A549 (cell line): ENCODE data around the gene OTOP3. TPM values are rescaled to one million over a fixed set of nuclear protein-coding genes. Genes with fewer than 3 reads are reported as not detected.

ENCODE experiments used
- ATAC-seq, 2 experiments: fragments of 200-7000 bp in 1 of 2; fragments of >200 bp in 1 of 2; cut with Nextera tagmentation in 1 of 2; cut with Tn5 transposase in 1 of 2; 3 replicates each; pipeline versions ENCODE4 v1.8.0 to v1.9.1; 2018 to 2020; ENCODE audit warnings: mild to moderate bottlenecking in 1 of 2, moderate library complexity in 1 of 2
- CTCF ChIA-PET: fragments of 300-600 bp; sonication (Branson Sonifier 250); formaldehyde crosslinking; extraction: SDS; loops from one replicate; lab custom pipeline; 2021; ENCODE audit warnings: antibody characterized with exemption, inconsistent platforms; lab: Yijun Ruan, JAX
- POLR2A ChIA-PET: fragments of 350-600 bp; formaldehyde crosslinking; extraction: SDS; loops from one replicate; lab custom pipeline; 2021; ENCODE audit warnings: antibody characterized with exemption, inconsistent platforms; lab: Yijun Ruan, JAX
- DNase-seq, 2 experiments: peaks; one replicate each; pipeline versions ENCODE4 v3.0.0 to v3.0.0-alpha.2; 2011 to 2016; ENCODE audit warnings: low read depth in 1 of 2, low spot score in 1 of 2
- FAIRE-seq: peaks from 2 replicates; lab custom pipeline; 2011; peaks lifted over from hg19 to GRCh38; lab: Jason Lieb, UNC
- H3K27ac ChIP-seq, 2 experiments: fragments of >200 bp; sonication (Bioruptor Twin); formaldehyde crosslinking; 3 replicates each; pipeline ENCODE4 v1.5.1; 2016 to 2017
- H3K4me1 ChIP-seq: fragments of >200 bp; sonication (Bioruptor Twin); formaldehyde crosslinking; 3 replicates; pipeline ENCODE4 v1.6.1; 2016
- H3K4me2 ChIP-seq: fragments of >200 bp; sonication (Bioruptor Twin); formaldehyde crosslinking; 3 replicates; pipeline ENCODE4 v1.6.1; 2016
- H3K4me3 ChIP-seq: fragments of >200 bp; sonication (Bioruptor Twin); formaldehyde crosslinking; 3 replicates; pipeline ENCODE4 v1.5.1; 2016
- H3K9me3 ChIP-seq: fragments of >200 bp; sonication (Bioruptor Twin); formaldehyde crosslinking; 3 replicates; pipeline ENCODE4 v1.6.1; 2016
- CBX2 ChIP-seq: fragments of 200-600 bp; sonication (generic); IDR thresholded peaks from 2 replicates; pipeline ENCODE4 v1.6.1; 2016; ENCODE audit warnings: low read depth, mild to moderate bottlenecking, borderline replicate concordance
- CEBPB ChIP-seq, 2 experiments: fragments of >200 bp in 1 of 2; sonication (Bioruptor Twin) in 1 of 2; formaldehyde crosslinking in 1 of 2; IDR thresholded peaks; 2 replicates each; pipeline ENCODE4 v1.6.1; 2012 to 2016
- EHMT2 ChIP-seq: fragments of 200-600 bp; sonication (generic); IDR thresholded peaks from 2 replicates; pipeline ENCODE4 v1.6.1; 2016; ENCODE audit warnings: antibody characterized with exemption, low read depth, mild to moderate bottlenecking, moderate library complexity
- FOSB ChIP-seq: fragments of 250-450 bp; sonication (Bioruptor Pico); IDR thresholded peaks from 2 replicates; pipeline ENCODE4 v1.5.0; 2020; ENCODE audit warnings: mild to moderate bottlenecking, moderate library complexity
- FOXS1 ChIP-seq: fragments of 250-450 bp; sonication (Bioruptor Pico); IDR thresholded peaks from 2 replicates; pipeline ENCODE4 v1.5.0; 2020; ENCODE audit warnings: mild to moderate bottlenecking, moderate library complexity
- GATA3 ChIP-seq: IDR thresholded peaks from 2 replicates; pipeline ENCODE4 v1.6.1; 2012; ENCODE audit warnings: borderline replicate concordance
- HOXA7 ChIP-seq: fragments of 250-450 bp; sonication (Bioruptor Pico); IDR thresholded peaks from 2 replicates; pipeline ENCODE4 v1.5.0; 2020; ENCODE audit warnings: mild to moderate bottlenecking, moderate library complexity
- HOXB5 ChIP-seq: fragments of 250-450 bp; sonication (Bioruptor Pico); IDR thresholded peaks from 2 replicates; pipeline ENCODE4 v1.5.0; 2020; ENCODE audit warnings: mild to moderate bottlenecking, moderate library complexity
- KDM5A ChIP-seq: fragments of 200-600 bp; sonication (generic); IDR thresholded peaks from 2 replicates; pipeline ENCODE4 v1.6.1; 2016; ENCODE audit warnings: antibody characterized with exemption, mild to moderate bottlenecking
- MAFK ChIP-seq: fragments of 450-650 bp; IDR thresholded peaks from 2 replicates; pipeline ENCODE4 v1.6.1; 2014; ENCODE audit not compliant: partially characterized antibody
- NFE2L2 ChIP-seq: fragments of 150-350 bp; conservative IDR thresholded peaks from 2 replicates; pipeline ENCODE4 v1.6.1; 2014; ENCODE audit warnings: low read length
- NPAS2 ChIP-seq: fragments of 250-450 bp; sonication (Bioruptor Pico); IDR thresholded peaks from 2 replicates; pipeline ENCODE4 v1.8.0; 2022; ENCODE audit warnings: mild to moderate bottlenecking, moderate library complexity, borderline replicate concordance
- NR3C1 ChIP-seq: fragments of >200 bp; sonication (Bioruptor Twin); formaldehyde crosslinking; IDR thresholded peaks from 3 replicates; pipeline ENCODE4 v1.6.1; 2017
- PHF8 ChIP-seq: fragments of 200-600 bp; sonication (generic); IDR thresholded peaks from 2 replicates; pipeline ENCODE4 v1.6.1; 2016; ENCODE audit warnings: low read depth, mild to moderate bottlenecking, antibody characterized with exemption, moderate library complexity, borderline replicate concordance
- POLR2AphosphoS2 ChIP-seq: conservative IDR thresholded peaks from 2 replicates; pipeline ENCODE4 v1.6.1; 2012; ENCODE audit warnings: low read length, improper control_type of control experiment, inconsistent platforms
- RCOR1 ChIP-seq: fragments of 150-350 bp; IDR thresholded peaks from 2 replicates; pipeline ENCODE4 v1.6.1; 2014; ENCODE audit warnings: antibody characterized with exemption, low read length, low read depth
- RNF2 ChIP-seq: fragments of 200-600 bp; sonication (generic); IDR thresholded peaks from 2 replicates; pipeline ENCODE4 v1.6.1; 2016; ENCODE audit warnings: low read depth, mild to moderate bottlenecking, antibody characterized with exemption, moderate library complexity, borderline replicate concordance
- TP53 ChIP-seq: fragments of 250-450 bp; sonication (Bioruptor Pico); IDR thresholded peaks from 2 replicates; pipeline ENCODE4 v1.5.0; 2021; ENCODE audit warnings: mild to moderate bottlenecking, moderate library complexity
- WGBS: methylation state at CpG from one replicate; pipeline ENCODE4 v1.1.6; 2017; ENCODE audit errors: missing lambda C conversion rate; 5-methylcytosine and 5-hydroxymethylcytosine counted together
- polyA plus RNA-seq, 4 experiments: library from polyadenylated mRNA; depleted of rRNA in 3 of 4; stranded (reverse); fragments of >200 nt; fragmentation: RNase III in 1 of 4; extraction: RNeasy Plus Mini Kit Qiagen cat#74134 plus additional on column Dnase treatment in 1 of 4; gene quantifications; 2 replicates in 3 of 4; 3 replicates in 1 of 4; pipeline ENCODE4 v1.2.3, GENCODE V29; 2011 to 2017
- TF ChIP-seq, protein P1 (sequence below): fragments of 250-450 bp; sonication (Bioruptor Pico); IDR thresholded peaks from 2 replicates; pipeline ENCODE4 v1.5.0; 2020; ENCODE audit warnings: low read depth, mild to moderate bottlenecking, moderate library complexity
- TF ChIP-seq, protein P2 (sequence below): IDR thresholded peaks from 2 replicates; pipeline ENCODE4 v1.6.1; 2012
- TF ChIP-seq, protein P3 (sequence below): IDR thresholded peaks from 2 replicates; pipeline ENCODE4 v1.6.1; 2012; ENCODE audit warnings: low read depth, borderline replicate concordance
- TF ChIP-seq, protein P4 (sequence below): fragments of 450-650 bp; IDR thresholded peaks from 2 replicates; pipeline ENCODE4 v1.6.1; 2014; ENCODE audit warnings: antibody characterized with exemption

The OTOP3 gene
- polyA plus RNA-seq, 2 of the 4 experiments (the other 2 are of a cell fraction) = not detected

DNA sequence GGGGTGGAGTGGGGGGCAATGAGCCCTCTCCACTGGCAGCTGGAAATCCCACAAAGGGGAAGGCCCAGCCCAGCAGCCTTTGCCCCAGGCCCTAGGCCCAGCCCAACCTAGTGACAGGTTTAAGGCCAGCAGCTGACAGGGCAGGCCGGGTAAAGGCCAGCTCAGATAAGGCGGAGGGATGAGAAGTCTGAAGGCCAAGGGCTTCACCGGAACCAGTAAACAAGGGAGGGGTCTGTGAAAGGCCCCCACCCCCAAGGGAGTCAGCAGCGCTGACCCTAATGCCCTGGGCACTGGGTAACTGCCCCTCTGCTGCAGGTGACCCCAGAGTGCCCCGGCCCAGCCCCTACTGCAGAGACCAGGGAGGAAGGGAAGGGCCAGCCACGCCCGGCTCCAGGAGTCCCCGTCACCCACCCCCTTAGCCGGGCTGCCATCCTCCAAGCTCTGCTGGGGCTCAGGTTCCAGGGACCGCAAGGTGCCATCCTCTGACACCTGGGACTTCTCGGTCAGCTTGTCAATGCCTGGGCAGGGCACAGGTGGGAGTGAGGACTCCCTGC is 17.5 kb downstream of the OTOP3 start:
- 63% methylated on average over 11 of the region's 11 CpGs for WGBS
- POLR2A ChIA-PET = interaction anchor here (0.5 kb wide), 1 partner anchor 46 kb away, joined by 3 read pairs; no protein-coding TSS in a partner anchor
- Histone ChIP-seq H3K4me1 (peaks cover 26% of the 10 kb centered on the region), H3K9me3 (no peaks in the 10 kb centered on the region), H3K27ac (peak overlapping the region in 1 of 2 experiments; percentile 42; a peak in 2 of 6 replicates), H3K4me2 (peak overlapping the region; percentile 39), H3K4me3 (no peak overlapping the region)
- FAIRE-seq (no peak), DNase-seq (no peak), ATAC-seq (no peak)
- TF ChIP-seq, protein P1, sequence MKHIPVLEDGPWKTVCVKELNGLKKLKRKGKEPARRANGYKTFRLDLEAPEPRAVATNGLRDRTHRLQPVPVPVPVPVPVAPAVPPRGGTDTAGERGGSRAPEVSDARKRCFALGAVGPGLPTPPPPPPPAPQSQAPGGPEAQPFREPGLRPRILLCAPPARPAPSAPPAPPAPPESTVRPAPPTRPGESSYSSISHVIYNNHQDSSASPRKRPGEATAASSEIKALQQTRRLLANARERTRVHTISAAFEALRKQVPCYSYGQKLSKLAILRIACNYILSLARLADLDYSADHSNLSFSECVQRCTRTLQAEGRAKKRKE (CRISPR knock-in tag) = no peak
- TF ChIP-seq HOXA7 = no peak
- CTCF ChIA-PET = interaction anchor here (0.8 to 42.3 kb wide), 4 partner anchors 4 to 318 kb away, joined by 3 to 1448 read pairs (median 726); partner anchors contain the start of genes HID1, MIF4GD, OTOP2 and OTOP3

DNA sequence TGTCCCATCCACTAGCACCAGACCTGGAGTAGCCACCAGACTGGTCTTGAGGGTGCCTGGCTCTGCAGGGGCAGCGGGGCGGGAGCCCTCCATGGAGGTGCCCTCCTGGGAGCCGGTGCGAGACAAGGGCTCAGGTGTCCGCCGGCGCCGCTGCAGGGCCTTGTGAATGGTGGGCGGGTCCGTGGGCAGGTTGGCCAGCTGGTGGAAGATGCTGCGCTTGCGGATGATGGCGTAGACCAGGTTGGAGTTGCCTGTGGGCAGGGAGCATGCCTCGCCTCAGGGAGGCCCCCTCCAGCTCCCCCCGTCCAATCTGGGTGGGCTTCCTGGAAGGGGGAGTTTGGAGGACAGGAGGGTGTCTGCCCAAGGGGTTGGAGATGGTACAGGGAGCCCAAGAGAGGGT is 18.4 kb downstream of the OTOP3 start:
- no peak for TF ChIP-seq HOXB5 (CRISPR knock-in tag)
- TF ChIP-seq TP53 (CRISPR knock-in tag) = no peak
- no peak for TF ChIP-seq RCOR1
- no peak for TF ChIP-seq POLR2AphosphoS2
- TF ChIP-seq FOXS1 (CRISPR knock-in tag) = no peak
- TF ChIP-seq NR3C1 = no peak
- TF ChIP-seq GATA3 = no peak
- no peak for TF ChIP-seq RNF2
- no peak for TF ChIP-seq NFE2L2
- TF ChIP-seq NPAS2 (CRISPR knock-in tag) = no peak
- TF ChIP-seq, protein P2, sequence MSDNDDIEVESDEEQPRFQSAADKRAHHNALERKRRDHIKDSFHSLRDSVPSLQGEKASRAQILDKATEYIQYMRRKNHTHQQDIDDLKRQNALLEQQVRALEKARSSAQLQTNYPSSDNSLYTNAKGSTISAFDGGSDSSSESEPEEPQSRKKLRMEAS = no peak
- no peak for TF ChIP-seq EHMT2
- no peak for TF ChIP-seq CBX2
- no peak for TF ChIP-seq HOXA7
- TF ChIP-seq, all 56 proteins: peak for 0
- Histone ChIP-seq H3K4me3 (no peak overlapping the region), H3K4me1 (peaks cover 26% of the 10 kb centered on the region), H3K4me2 (no peak overlapping the region; the same call in 2 of the 3 replicates), H3K27ac (no peak overlapping the region), H3K9me3 (no peaks in the 10 kb centered on the region)
- ATAC-seq (no peak), DNase-seq (no peak), FAIRE-seq (no peak)
- ChIA-PET POLR2A (no interaction called here), CTCF (interaction anchor here (0.6 to 42.3 kb wide), 5 partner anchors 21 to 111 kb away, joined by 3 to 1448 read pairs (median 5); partner anchors contain the start of genes MRPL58, OTOP2, OTOP3 and USH1G)
- 92% methylated on average over 15 of the region's 15 CpGs for WGBS

DNA sequence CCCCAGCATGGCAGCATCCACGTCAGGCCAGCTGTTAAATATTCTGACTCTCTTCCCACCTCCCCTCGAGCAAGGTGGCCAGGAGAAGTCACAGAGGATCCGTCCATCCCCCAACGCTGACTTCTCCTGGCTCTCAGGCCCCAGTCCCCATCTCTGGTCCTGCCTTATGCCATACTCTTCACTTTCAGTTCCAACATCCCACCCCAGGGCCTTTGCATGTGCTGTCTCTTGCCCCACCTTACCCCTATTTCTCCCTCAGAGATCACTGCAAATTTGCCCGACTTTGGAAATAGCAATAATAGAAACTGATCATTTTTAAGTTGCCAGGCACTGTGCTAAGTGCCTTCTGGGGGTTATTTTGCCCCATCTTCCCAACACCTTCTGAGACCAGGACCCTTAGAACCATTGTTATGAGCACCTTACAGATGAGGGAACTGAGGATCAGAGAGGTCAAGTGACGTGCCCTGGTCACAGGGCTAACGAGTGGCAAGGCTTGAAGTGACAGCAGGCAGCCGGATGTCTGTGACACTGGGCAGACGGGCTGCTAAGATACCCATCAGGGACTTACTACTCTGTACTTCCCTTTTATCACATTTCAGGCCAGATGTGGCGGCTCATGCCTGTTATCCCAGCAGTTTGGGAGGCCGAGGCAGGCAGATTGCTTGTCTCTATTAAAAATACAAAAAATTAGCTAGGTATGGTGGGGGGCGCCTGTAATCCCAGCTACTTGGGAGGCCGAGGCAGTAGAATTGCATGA is 19.1 kb downstream of the OTOP3 start:
- Histone ChIP-seq H3K4me1 (peaks cover 26% of the 10 kb centered on the region), H3K9me3 (no peaks in the 10 kb centered on the region), H3K27ac (no peak overlapping the region), H3K4me2 (no peak overlapping the region), H3K4me3 (no peak overlapping the region)
- DNase-seq (no peak), ATAC-seq (no peak), FAIRE-seq (no peak)
- ChIA-PET CTCF (interaction anchor here (0.6 to 42.3 kb wide), 6 partner anchors 20 to 112 kb away, joined by 3 to 1448 read pairs (median 25); partner anchors contain the start of genes HID1, MRPL58, OTOP2 and OTOP3), POLR2A (interaction anchor here (0.6 kb wide), 1 partner anchor 253 kb away, joined by 3 read pairs; no protein-coding TSS in a partner anchor)
- TF ChIP-seq MAFK = no peak
- TF ChIP-seq, protein P3, sequence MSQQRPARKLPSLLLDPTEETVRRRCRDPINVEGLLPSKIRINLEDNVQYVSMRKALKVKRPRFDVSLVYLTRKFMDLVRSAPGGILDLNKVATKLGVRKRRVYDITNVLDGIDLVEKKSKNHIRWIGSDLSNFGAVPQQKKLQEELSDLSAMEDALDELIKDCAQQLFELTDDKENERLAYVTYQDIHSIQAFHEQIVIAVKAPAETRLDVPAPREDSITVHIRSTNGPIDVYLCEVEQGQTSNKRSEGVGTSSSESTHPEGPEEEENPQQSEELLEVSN = no peak
- TF ChIP-seq KDM5A = no peak
- TF ChIP-seq, protein P4, sequence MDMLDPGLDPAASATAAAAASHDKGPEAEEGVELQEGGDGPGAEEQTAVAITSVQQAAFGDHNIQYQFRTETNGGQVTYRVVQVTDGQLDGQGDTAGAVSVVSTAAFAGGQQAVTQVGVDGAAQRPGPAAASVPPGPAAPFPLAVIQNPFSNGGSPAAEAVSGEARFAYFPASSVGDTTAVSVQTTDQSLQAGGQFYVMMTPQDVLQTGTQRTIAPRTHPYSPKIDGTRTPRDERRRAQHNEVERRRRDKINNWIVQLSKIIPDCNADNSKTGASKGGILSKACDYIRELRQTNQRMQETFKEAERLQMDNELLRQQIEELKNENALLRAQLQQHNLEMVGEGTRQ = no peak
- no peak for TF ChIP-seq CEBPB (IDR thresholded peaks at IDR 0.05)
- TF ChIP-seq PHF8 = no peak
- TF ChIP-seq FOSB (CRISPR knock-in tag) = no peak
- 78% methylated on average over 13 of the region's 13 CpGs for whole genome bisulfite sequencing
